Esophagus squamous epithelium (tissue), 5 donors: Measurements from ENCODE around the gene GBE1. TPM values are rescaled to one million over a fixed set of nuclear protein-coding genes. Genes with fewer than 3 reads are reported as not detected.

Experiments
- DNase-seq: peaks from one replicate; lab custom pipeline; 2025; lab: John Stamatoyannopoulos, UW
- H3K27ac ChIP-seq, 4 donors: fragments of 200-600 bp; sonication (generic); one replicate each; pipeline ENCODE4 v1.5.1; 2016 to 2019; ENCODE audit warnings: mild to moderate bottlenecking in 1 of 4
- H3K27me3 ChIP-seq, 4 donors: fragments of 200-600 bp; sonication (generic); 1 replicate in 3 of 4; 2 replicates in 1 of 4; pipeline versions ENCODE4 v1.5.1 to v1.6.0; 2017 to 2021; ENCODE audit warnings: antibody characterized with exemption in 1 of 4
- H3K36me3 ChIP-seq, 3 donors: fragments of 200-600 bp; sonication (generic); one replicate each; pipeline ENCODE4 v1.5.1; 2016 to 2019
- H3K4me1 ChIP-seq, 3 donors: fragments of 200-600 bp; sonication (generic); one replicate each; pipeline ENCODE4 v1.5.1; 2017 to 2019
- H3K4me3 ChIP-seq, 4 donors: fragments of 200-600 bp; sonication (generic); 1 replicate in 3 of 4; 2 replicates in 1 of 4; pipeline ENCODE4 v1.5.1; 2016 to 2019; ENCODE audit warnings: mild to moderate bottlenecking in 2 of 4, moderate library complexity in 1 of 4
- H3K9me3 ChIP-seq, 3 donors: fragments of 200-600 bp; sonication (generic); one replicate each; pipeline ENCODE4 v1.5.1; 2016 to 2019
- POLR2A ChIP-seq, 4 donors: fragments of 450-650 bp; IDR thresholded peaks; one replicate each; pipeline ENCODE4 v1.6.1; 2017; ENCODE audit warnings: antibody characterized with exemption in 4 of 4, mild to moderate bottlenecking in 4 of 4, moderate library complexity in 3 of 4
- WGBS, 2 donors: methylation state at CpG; one replicate each; pipeline ENCODE4 v1.1.5; 2018; 5-methylcytosine and 5-hydroxymethylcytosine counted together
- intact Hi-C: fragments of 100-400 bp; cut with DNase I; formaldehyde crosslinking; loops from one replicate; pipeline ENCODE4 v1.15.0; 2022
- total RNA-seq, 4 donors: library from RNA; depleted of rRNA; stranded (reverse); fragments of >200 nt; gene quantifications; one replicate each; pipeline ENCODE4 v1.1.0, GENCODE V29; 2016
- TF ChIP-seq, protein P1 (sequence below), 6 experiments: fragments of 450-650 bp in 4 of 6; fragments of 200-600 bp in 2 of 6; sonication (generic) in 2 of 6; IDR thresholded peaks; one replicate each; pipeline ENCODE4 v1.5.1; 2016 to 2019; ENCODE audit warnings: antibody characterized with exemption in 6 of 6, mild to moderate bottlenecking in 4 of 6, moderate library complexity in 4 of 6
- donor health status: DM: yes; HTN: yes; CAD: no.

The GBE1 gene
- total RNA-seq, 4 donors from 2014 or later = 19.2 to 37.2 (median 29.7) TPM

DNA sequence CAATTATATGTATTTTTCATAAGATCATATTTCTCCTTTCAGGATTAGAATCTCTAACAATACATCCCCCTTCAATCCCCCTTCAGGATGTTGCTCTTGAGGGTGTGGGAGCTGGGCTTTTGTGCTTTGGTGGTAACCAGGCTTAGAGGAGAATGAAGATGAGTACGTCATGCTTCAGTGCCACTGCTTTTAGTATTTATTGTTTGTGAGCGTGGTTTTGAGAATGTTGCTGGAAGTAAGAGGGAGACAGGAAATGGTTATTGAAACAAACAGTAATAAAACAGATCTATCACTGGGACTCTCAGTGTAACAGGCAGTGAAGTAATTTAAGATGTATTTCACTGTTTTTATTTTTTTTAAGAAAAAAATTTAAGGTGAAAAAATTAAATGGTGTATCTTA lies 35.3 kb downstream of the GBE1 start:
- TF ChIP-seq, protein P1, sequence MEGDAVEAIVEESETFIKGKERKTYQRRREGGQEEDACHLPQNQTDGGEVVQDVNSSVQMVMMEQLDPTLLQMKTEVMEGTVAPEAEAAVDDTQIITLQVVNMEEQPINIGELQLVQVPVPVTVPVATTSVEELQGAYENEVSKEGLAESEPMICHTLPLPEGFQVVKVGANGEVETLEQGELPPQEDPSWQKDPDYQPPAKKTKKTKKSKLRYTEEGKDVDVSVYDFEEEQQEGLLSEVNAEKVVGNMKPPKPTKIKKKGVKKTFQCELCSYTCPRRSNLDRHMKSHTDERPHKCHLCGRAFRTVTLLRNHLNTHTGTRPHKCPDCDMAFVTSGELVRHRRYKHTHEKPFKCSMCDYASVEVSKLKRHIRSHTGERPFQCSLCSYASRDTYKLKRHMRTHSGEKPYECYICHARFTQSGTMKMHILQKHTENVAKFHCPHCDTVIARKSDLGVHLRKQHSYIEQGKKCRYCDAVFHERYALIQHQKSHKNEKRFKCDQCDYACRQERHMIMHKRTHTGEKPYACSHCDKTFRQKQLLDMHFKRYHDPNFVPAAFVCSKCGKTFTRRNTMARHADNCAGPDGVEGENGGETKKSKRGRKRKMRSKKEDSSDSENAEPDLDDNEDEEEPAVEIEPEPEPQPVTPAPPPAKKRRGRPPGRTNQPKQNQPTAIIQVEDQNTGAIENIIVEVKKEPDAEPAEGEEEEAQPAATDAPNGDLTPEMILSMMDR (IDR thresholded peaks at IDR 0.05) = no peak
- TF ChIP-seq POLR2A (IDR thresholded peaks at IDR 0.05) = no peak
- intact Hi-C loops = no loop called here

DNA sequence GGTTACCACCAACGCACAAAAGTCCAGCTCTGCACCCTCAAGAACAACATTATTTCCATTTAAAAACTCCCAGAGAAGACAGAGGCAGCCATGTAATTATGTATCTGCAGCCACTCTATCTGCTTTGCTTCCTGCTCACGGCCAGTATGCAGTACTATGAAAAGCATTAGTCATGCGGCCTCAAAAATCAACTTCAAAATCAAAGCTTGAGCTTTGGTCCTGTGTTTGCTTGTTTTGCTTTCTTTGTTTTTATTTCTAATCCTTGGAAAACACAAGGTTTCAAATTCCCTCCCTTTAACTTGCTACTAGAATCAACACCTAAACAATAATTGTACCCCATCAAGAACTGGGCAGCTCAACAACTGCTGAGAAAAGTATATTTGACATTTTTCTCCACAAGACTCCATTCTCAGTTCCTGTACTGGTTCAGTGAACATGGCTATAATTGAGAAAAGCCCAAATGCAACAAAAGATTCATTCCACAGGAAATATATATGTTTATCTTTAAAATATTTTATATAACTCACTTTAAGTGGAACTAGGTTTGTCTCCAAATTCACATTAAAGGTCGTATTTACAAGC lies 37.6 kb downstream of the GBE1 start:
- intact Hi-C loops = no loop called here
- H3K36me3 ChIP-seq = no peaks in the 10 kb centered on the region
- peaks cover 0 to 21% (median 0%) of the 10 kb centered on the region in 3 donors for H3K4me1 ChIP-seq
- 53 to 56% methylated on average over 4 of the region's 4 CpGs for WGBS, 2 donors
- H3K4me3 ChIP-seq = no peak overlapping the region
- H3K9me3 ChIP-seq = no peaks in the 10 kb centered on the region
- peak overlapping the region in 3 of 4 donors; percentile 36 to 49 (median 40) for H3K27ac ChIP-seq
- TF ChIP-seq, protein P1 (IDR thresholded peaks at IDR 0.05) = no peak
- no peak for TF ChIP-seq POLR2A (IDR thresholded peaks at IDR 0.05)
- DNase-seq = no peak
- no peaks in the 10 kb centered on the region for H3K27me3 ChIP-seq

More for the DNA sequence above, 35.3 kb downstream of the GBE1 start:
- no peaks in the 10 kb centered on the region for H3K36me3 ChIP-seq
- H3K27me3 ChIP-seq = no peaks in the 10 kb centered on the region
- no peaks in the 10 kb centered on the region for H3K9me3 ChIP-seq
- H3K4me1 ChIP-seq = peaks cover 0 to 25% (median 0%) of the 10 kb centered on the region in 3 donors
- H3K27ac ChIP-seq = no peak overlapping the region
- WGBS, 2 donors = 70 to 85% methylated on average over 2 of the region's 2 CpGs
- DNase-seq = no peak
- no peak overlapping the region for H3K4me3 ChIP-seq

DNA sequence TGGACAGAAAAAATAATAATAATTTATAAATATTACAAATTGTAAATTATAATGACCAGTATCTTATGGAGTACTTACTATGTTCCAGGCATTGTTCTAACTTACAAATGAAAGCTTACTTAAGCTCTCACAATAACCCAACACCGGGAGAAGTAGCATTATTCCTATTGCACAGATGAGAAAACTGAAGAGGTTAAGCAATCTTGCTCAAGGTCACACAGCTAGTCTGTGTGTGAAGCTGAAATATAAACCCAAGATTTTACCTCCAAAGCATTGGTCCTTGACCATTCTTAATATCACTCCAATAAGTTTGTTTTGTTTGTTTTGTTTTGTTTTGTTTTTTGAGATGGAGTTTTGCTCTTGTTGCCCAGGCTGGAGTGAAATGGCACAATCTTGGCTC lies 43.1 kb downstream of the GBE1 start:
- intact Hi-C loops = no loop called here
- no peaks in the 10 kb centered on the region for H3K27me3 ChIP-seq
- no peak overlapping the region for H3K27ac ChIP-seq
- no peaks in the 10 kb centered on the region for H3K9me3 ChIP-seq
- peaks cover 0 to 3% (median 0%) of the 10 kb centered on the region in 3 donors for H3K4me1 ChIP-seq
- no peak for TF ChIP-seq POLR2A (IDR thresholded peaks at IDR 0.05)
- TF ChIP-seq, protein P1 (IDR thresholded peaks at IDR 0.05) = no peak
- no peaks in the 10 kb centered on the region for H3K36me3 ChIP-seq
- no peak for DNase-seq
- WGBS, 2 donors = 81 to 90% methylated on average over 1 of the region's 1 CpG
- no peak overlapping the region for H3K4me3 ChIP-seq

DNA sequence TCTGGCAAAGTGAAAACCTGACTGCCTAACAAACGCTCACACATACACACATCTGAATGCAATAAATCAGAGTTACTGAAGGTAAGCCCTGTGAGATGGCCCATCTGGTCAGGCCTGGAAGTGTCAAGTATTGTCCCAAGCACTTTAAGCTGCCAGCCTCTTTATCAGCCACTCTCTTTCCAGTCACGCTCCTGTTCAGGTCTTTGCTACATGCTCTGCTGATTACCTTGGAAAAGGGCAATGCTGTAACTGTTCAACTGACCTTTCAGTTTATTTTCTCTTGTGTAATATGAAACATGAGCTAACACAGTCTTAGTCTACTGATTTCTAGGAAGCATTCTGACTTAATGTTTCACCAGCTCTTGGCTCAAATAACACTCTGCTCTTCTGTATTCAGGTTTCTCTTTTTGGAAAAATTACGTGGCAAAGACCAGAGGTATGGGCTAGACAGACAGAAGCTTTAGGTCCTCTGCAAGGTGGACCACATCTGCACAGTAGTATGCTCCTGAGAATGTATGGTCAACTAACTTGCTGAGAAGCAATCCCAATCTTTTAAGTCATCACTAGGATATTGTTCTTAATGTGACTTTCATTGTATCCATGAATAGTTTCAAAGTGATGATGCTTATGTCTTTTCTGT lies 44.5 kb downstream of the GBE1 start:
- WGBS, 2 donors = 63 to 69% methylated on average over 3 of the region's 3 CpGs
- Histone ChIP-seq H3K4me3 (no peak overlapping the region), H3K36me3 (no peaks in the 10 kb centered on the region), H3K27me3 (no peaks in the 10 kb centered on the region), H3K27ac (no peak overlapping the region), H3K4me1 (no peaks in the 10 kb centered on the region), H3K9me3 (no peaks in the 10 kb centered on the region)
- DNase-seq = no peak
- intact Hi-C loops = no loop called here
- no peak for TF ChIP-seq POLR2A (IDR thresholded peaks at IDR 0.05)
- TF ChIP-seq, protein P1 (IDR thresholded peaks at IDR 0.05) = no peak

DNA sequence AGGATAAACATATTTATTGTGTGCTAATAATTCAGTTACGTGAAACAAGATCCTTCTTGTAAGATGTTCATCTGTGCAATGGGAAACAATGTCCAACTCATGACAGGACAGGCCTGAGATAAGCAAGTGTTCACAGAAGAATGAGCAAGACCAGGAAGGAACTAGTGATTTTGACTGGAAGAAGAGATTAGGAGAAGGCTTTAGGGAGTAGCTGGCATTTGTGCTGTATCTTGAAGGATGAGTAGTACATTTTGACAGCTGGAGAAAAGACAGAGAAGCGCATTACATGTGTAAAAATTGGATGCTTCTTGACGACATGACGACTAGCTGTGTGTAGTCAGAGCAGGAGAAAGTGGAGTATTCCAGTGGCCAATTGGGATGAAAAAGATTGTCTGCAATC lies 48.4 kb downstream of the GBE1 start:
- no peaks in the 10 kb centered on the region for H3K4me1 ChIP-seq
- intact Hi-C loops = no loop called here
- H3K9me3 ChIP-seq = no peaks in the 10 kb centered on the region
- no peaks in the 10 kb centered on the region for H3K27me3 ChIP-seq
- TF ChIP-seq, protein P1 (IDR thresholded peaks at IDR 0.05) = no peak
- TF ChIP-seq POLR2A (IDR thresholded peaks at IDR 0.05) = no peak
- H3K4me3 ChIP-seq = no peak overlapping the region
- H3K36me3 ChIP-seq = no peaks in the 10 kb centered on the region
- no peak for DNase-seq
- 37 to 54% methylated on average over 4 of the region's 4 CpGs for WGBS, 2 donors
- no peak overlapping the region for H3K27ac ChIP-seq
